ENCODE measurements around the gene FZR1.

Gene FZR1

DNA sequence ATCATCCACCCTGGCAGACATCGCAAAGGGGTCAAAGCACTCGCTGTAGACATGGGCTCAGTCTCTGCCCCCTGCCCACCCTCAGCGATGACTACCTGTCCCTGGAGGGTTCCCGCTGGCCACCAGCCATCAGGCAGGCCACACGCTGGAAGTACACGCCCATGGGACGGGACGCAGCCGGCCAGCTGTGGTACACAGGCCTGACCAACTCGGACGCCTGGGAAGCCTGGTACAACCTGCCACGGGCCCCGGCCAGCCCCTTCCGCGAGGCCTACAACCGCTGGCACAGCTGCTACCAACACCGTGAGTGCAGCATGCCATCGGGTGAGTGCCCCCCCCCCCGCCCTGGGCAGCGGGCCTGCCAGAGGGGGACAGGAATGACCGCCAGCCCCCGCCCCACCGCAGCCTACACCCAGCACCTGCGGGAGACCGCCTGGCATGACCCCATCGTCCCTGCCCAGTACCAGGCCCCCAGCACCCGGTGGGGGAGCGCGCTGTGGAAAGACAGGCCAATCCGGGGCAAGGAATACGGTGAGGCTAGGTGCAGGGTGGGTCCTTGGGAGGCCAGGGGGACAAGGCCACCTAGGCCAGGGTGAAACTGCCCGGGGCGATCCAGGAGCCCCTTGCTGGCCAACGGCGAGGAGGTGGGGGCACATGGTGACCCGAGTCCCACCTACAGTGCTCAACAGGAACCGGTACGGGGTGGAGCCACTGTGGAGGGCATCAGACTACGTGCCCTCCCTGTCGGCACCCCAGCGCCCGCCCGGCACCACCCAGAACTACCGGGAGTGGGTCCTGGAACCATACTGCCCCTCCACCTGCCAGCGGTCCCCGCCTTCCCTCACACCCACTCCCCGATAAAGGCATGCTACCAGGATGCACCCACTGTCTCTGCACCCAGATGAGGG lies 37.3 kb downstream of the FZR1 start:
- Histone ChIP-seq H3K9ac (no peak overlapping the region), H3K27me3 (ENCODE audit: insufficient read depth, low read depth) (no peaks in the 10 kb centered on the region), H3K4me3 (IDR thresholded peaks at IDR 0.05; ENCODE audit: insufficient read depth, low read depth, low read length) (no peak overlapping the region), H3K79me2 (ENCODE audit: insufficient read depth, low read depth) (no peaks in the 10 kb centered on the region), H2AFZ (ENCODE audit: low read depth) (no peak overlapping the region), H3K4me2 (no peak overlapping the region), H3K36me3 (ENCODE audit: insufficient read depth) (no peaks in the 10 kb centered on the region), H4K20me1 (ENCODE audit: insufficient read depth) (no peaks in the 10 kb centered on the region), H3K4me1 (ENCODE audit: low read depth, poor library complexity, severe bottlenecking) (no peaks in the 10 kb centered on the region), H3K27ac (no peak overlapping the region)
- TF ChIP-seq, protein P1, sequence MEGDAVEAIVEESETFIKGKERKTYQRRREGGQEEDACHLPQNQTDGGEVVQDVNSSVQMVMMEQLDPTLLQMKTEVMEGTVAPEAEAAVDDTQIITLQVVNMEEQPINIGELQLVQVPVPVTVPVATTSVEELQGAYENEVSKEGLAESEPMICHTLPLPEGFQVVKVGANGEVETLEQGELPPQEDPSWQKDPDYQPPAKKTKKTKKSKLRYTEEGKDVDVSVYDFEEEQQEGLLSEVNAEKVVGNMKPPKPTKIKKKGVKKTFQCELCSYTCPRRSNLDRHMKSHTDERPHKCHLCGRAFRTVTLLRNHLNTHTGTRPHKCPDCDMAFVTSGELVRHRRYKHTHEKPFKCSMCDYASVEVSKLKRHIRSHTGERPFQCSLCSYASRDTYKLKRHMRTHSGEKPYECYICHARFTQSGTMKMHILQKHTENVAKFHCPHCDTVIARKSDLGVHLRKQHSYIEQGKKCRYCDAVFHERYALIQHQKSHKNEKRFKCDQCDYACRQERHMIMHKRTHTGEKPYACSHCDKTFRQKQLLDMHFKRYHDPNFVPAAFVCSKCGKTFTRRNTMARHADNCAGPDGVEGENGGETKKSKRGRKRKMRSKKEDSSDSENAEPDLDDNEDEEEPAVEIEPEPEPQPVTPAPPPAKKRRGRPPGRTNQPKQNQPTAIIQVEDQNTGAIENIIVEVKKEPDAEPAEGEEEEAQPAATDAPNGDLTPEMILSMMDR (conservative IDR thresholded peaks at IDR 0.05; ENCODE audit: low read depth, low read length): no peak

DNA sequence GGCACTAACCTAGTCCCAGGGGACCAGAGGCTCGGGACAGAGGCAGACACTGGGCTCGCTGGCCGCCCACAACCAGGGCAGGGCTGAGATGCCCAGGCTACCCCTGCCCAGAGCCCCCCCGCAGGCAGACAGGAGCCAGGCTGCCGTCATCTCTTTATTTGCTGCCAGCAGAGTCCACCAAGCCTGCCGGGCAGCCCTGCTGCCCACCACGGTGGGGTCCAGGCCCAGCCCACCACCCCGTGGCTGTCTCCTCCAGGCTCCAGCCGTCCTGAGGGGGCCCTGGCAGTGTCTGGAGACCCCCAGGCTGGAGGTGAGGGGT lies 37.9 kb downstream of the FZR1 start:
- H3K9ac ChIP-seq: no peak overlapping the region
- no peaks in the 10 kb centered on the region for H4K20me1 ChIP-seq (ENCODE audit: insufficient read depth)
- no peaks in the 10 kb centered on the region for H3K4me1 ChIP-seq (ENCODE audit: low read depth, poor library complexity, severe bottlenecking)
- H3K4me2 ChIP-seq: no peak overlapping the region
- H3K27me3 ChIP-seq (ENCODE audit: insufficient read depth, low read depth): no peaks in the 10 kb centered on the region
- H3K27ac ChIP-seq: no peak overlapping the region
- no peaks in the 10 kb centered on the region for H3K36me3 ChIP-seq (ENCODE audit: insufficient read depth)
- TF ChIP-seq, protein P1 (conservative IDR thresholded peaks at IDR 0.05; ENCODE audit: low read depth, low read length): no peak
- H2AFZ ChIP-seq (ENCODE audit: low read depth): no peak overlapping the region
- no peak overlapping the region for H3K4me3 ChIP-seq (IDR thresholded peaks at IDR 0.05; ENCODE audit: insufficient read depth, low read depth, low read length)
- no peaks in the 10 kb centered on the region for H3K79me2 ChIP-seq (ENCODE audit: insufficient read depth, low read depth)

DNA sequence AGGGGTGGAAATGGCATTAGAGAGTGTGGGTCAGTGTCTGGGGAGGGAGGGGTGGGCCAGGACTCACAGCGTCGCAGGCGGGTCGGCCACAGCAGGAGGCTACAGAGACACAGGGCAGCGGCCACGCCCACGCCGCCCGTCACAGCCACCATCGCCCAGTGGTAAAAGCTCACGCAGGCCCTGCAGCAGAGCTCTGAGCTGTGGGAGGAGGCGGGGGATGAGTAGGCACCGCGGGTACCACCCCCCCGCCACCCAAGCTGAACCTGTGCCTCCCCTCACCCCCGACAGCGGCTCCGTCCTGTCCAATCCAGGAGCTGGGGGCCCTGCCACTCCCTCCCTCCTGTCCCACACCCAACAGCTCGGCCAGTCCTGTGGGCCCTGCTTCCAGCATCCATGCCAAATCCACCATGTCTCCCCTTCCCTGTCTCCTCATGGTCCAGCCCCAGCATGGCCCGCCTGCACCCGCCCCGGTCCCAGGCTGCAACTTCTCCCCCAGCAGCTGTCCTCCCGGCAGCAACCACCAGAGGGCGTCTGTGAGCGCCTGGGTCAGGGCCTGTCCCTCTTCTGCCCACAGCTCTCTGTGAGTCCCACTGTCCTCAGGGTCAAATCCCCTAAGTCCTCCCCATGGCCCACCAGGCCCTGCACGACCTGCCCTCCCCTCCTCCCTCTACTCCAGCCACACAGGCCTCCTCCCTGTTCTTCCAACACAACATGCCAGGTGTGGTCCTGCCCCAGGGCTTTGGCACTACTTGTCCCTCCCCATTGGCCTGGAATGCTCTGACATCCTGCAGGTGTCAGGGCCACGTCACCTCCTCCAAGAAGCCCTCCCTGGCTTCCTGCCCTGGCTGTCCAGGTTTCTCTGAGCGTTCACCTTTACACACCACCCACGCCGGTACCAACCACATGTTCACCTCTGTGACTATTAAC lies 38.9 kb downstream of the FZR1 start:
- Histone ChIP-seq H2AFZ (ENCODE audit: low read depth) (no peak overlapping the region), H3K4me1 (ENCODE audit: low read depth, poor library complexity, severe bottlenecking) (no peaks in the 10 kb centered on the region), H3K36me3 (ENCODE audit: insufficient read depth) (no peaks in the 10 kb centered on the region), H4K20me1 (ENCODE audit: insufficient read depth) (no peaks in the 10 kb centered on the region), H3K79me2 (ENCODE audit: insufficient read depth, low read depth) (no peaks in the 10 kb centered on the region), H3K27ac (no peak overlapping the region), H3K9ac (no peak overlapping the region), H3K4me2 (no peak overlapping the region), H3K27me3 (ENCODE audit: insufficient read depth, low read depth) (no peaks in the 10 kb centered on the region), H3K4me3 (IDR thresholded peaks at IDR 0.05; ENCODE audit: insufficient read depth, low read depth, low read length) (no peak overlapping the region)
- TF ChIP-seq, protein P1 (conservative IDR thresholded peaks at IDR 0.05; ENCODE audit: low read depth, low read length): peak; percentile 91

DNA sequence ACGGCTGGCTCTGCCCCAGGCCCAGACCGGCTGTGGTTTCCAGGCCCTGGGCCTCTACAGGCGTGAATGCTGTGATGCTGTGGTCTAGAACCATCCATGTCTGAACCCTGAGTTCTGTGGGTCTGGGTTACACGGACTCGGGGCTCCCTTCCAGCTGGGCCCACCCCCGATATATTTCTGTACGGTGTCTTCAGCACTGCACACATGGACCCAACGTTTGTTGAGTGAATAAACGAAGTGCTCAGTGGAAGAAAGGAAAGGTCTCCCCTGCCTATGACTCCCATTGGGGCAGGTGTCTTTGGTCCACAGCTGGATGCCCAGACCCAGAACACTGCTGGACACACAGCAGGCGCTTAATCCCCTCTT lies 39.5 kb downstream of the FZR1 start:
- H3K9ac ChIP-seq: no peak overlapping the region
- no peak overlapping the region for H3K27ac ChIP-seq
- H3K36me3 ChIP-seq (ENCODE audit: insufficient read depth): no peaks in the 10 kb centered on the region
- H3K4me1 ChIP-seq (ENCODE audit: low read depth, poor library complexity, severe bottlenecking): no peaks in the 10 kb centered on the region
- TF ChIP-seq, protein P1 (conservative IDR thresholded peaks at IDR 0.05; ENCODE audit: low read depth, low read length): no peak
- no peaks in the 10 kb centered on the region for H3K79me2 ChIP-seq (ENCODE audit: insufficient read depth, low read depth)
- H2AFZ ChIP-seq (ENCODE audit: low read depth): no peak overlapping the region
- H3K4me3 ChIP-seq (IDR thresholded peaks at IDR 0.05; ENCODE audit: insufficient read depth, low read depth, low read length): no peak overlapping the region
- H3K27me3 ChIP-seq (ENCODE audit: insufficient read depth, low read depth): no peaks in the 10 kb centered on the region
- H4K20me1 ChIP-seq (ENCODE audit: insufficient read depth): no peaks in the 10 kb centered on the region
- H3K4me2 ChIP-seq: no peak overlapping the region

All from KMS-11 (cell line).